NCI-H82 treated with DMSO at 0.1 percent for 48 hours (cell line): ENCODE measurements around the gene SPATS1.
"Not testable (repeated sequence)": the region's sequence is repeated elsewhere in the genome, so short reads cannot be mapped to it uniquely, and the experiment has no call there.

ENCODE experiments used
- DNase-seq: peaks from one replicate; lab custom pipeline; 2025; ENCODE audit not compliant: unreplicated experiment; lab: John Stamatoyannopoulos, UW

The SPATS1 gene

GRCh38 chr6:44341095-44341890 lies 1.2 kb upstream of the SPATS1 start:
- DNase-seq = no peak

DNA sequence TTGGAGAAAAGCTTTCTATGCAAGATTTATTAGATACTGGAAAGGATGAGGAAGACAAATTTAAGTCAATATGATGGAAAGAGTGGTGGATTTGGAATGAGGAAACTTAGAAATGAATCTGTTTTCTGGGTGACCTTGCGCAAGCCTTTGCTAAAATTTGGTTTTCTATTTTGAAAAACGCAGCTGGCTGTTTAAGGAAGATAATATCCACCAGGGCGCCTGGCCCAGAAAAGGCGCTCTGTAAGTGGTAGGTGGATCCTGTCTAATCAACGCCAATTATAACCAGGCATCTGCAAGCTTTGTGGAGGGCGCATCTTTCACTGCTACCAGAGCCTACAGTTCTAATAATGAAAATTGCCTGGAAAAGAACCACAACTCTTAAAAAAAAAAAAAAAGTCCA lies 398 bp upstream of the SPATS1 start:
- DNase-seq = no peak

GRCh38 chr6:44346818-44347217 lies 4.4 kb downstream of the SPATS1 start:
- DNase-seq = not testable (repeated sequence)

- no peak for DNase-seq
Observed at GRCh38 chr6:44349904-44350649, 7.6 kb downstream of the SPATS1 start.

GRCh38 chr6:44350650-44350994 lies 8.2 kb downstream of the SPATS1 start:
- DNase-seq = not testable (repeated sequence)

DNA sequence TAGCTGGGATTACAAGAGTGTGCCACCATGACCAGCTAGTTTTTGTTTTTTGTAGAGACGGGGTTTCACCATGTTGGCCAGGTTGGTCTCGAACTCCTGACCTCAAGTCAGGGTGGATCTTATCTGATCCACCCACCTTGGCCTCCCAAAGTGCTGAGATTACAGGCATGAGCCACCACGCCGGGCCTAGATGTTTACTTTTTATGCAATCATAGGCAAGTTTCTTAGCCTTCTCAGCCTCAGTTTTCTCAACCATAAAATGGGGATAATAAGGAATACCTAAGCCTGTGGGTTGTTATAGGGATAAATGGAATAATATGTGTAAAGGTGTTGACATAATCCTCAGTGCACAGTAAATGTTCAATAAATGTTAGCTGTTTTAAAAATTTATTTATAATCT lies 9.8 kb downstream of the SPATS1 start:
- no peak for DNase-seq

GRCh38 chr6:44353336-44353735 lies 10.9 kb downstream of the SPATS1 start:
- DNase-seq = no peak

DNA sequence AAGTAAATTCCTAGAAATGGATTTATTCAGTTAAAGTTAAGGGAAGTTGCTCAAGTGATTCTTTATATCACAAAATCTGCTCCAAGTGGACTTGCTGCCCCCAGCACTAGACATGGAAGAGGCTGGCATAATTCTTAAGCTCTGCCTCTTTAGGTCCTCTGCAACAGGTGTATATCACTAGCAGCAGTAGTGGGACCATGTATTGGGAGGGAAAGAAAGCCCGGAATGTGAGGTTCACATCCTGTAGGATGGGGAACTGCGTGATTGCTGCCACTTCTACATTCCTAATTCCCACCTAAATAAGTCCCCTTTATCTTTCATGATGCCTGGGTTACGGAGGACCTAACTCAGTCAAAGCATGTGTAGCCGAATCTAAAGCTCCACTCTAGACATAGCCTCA lies 13.2 kb downstream of the SPATS1 start:
- DNase-seq = no peak

GRCh38 chr6:44356487-44356886 lies 14.0 kb downstream of the SPATS1 start:
- DNase-seq = no peak

DNA sequence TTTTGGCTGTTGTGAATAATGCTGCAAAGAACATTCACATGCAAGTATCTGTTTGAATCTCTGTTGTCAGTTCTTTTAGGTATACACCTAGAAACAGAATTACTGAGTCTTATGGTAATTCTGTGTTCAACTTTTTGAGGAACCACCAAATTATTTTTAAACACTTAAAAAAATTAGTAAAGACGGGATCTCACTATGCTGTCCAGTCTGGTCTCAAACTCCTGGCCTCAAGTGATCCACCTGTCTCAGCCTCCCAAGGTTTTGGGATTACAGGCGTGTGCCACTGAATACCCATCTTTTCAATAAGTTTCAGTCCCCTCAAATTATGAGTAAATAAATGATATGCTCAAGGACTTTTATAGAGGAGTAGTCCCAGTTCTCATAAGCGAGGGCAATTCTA lies 17.5 kb downstream of the SPATS1 start:
- no peak for DNase-seq

DNA sequence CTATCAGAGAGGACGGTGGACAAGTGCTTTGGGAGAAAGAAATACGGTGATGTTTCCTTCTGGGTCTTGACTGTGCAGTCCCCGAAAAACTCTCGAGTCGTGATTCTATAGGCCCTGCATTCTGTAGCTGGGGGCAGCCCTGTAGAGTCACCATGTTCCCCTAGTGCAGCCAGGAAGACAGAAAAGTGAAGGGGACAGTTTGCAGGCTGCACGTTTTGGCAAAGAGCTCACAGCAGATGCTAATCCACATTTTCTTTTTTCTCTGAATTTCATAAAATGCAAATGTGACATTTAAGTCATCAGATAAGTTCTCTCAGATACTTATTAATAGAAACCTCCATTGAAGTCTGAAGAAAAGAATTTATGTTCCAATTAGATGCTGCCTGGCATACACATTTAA lies 19.5 kb downstream of the SPATS1 start:
- no peak for DNase-seq

DNA sequence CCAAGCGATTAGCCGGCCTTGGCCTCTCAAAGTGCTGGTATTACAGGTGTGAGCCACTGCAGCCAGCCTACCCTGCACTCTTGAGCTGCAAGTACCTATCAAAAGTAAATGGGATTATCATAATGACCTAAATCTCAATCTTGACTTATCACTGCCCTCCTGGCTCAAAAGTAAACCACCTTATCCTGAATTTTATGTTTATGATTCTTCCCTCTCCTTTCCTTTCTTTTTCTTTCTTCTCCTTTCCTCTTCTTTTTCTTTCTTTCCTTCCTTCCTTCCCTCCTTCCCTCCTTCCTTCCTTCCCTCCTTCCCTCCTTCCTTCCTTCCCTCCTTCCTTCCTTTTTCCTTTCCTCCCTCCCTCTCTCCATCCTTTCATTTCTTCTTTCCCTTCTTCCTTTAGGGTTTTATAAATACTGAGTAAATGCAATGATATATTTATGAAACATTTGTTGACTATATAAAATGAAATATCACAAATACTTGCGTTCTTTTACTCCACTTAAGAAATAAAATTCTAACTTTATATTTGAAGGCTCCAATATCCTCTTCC lies 21.0 kb downstream of the SPATS1 start:
- DNase-seq = peak; percentile 22

DNA sequence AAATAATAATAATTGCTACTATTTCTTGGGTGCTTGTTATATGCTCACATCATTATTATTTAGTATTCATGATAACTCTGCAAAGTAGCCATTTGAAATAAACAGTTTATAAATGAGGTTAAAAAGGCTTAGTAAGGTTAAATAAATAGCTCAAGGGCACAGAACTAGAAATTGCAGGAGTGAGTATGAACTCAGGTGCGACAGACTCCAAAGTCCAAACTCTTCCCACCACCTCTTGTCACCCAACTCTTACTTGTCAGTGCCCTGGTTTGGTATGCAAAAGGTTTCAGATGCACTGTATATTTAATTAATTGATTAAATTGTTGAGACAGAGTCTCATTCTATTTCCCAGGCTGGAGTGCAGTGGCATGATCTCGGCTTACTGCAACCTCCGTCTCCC lies 24.3 kb downstream of the SPATS1 start:
- DNase-seq = no peak

- DNase-seq = no peak
Observed at GRCh38 chr6:44367681-44368080, 25.2 kb downstream of the SPATS1 start.

- no peak for DNase-seq
Observed at GRCh38 chr6:44373051-44373450, 30.6 kb downstream of the SPATS1 start.

DNA sequence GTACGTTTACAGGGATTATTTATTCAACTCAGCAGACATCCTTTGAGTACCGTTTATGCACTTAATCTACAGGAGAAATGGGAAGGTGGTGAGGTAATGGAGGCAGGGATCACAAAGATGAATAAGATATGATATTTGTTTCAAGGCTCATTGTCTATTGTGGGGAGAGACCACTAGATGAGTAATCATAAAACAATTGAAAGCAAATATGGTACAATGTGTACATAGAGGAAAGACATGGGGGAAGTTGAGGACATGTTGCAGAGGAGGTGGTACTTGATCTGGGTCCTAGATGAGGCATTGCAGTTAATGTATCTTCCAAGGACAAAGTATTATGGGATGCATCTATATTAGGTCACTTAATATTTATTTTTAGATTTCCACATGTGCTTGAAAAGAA lies 31.3 kb downstream of the SPATS1 start:
- DNase-seq = no peak

- no peak for DNase-seq
Observed at GRCh38 chr6:44375071-44375470, 32.6 kb downstream of the SPATS1 start.

GRCh38 chr6:44377484-44377883 lies 35.0 kb downstream of the SPATS1 start:
- no peak for DNase-seq

DNA sequence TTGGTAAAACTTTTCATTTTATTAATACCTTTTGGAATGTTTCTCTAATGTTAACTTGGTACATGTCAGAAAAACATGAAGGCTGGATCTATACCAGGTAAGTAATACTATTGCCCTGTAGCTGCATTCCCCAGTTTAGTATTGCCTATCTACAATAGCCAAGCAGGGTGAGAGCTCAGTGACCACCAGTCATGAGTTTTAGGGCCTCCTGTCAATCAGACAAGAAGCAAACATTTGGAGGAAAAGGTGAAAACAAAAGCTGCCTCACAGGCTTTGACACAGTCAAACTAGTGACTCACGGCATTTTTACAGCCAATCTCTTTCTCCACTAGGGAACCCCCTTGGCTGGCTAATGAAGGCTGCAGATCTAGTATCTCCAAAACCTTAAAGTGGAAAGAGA lies 35.5 kb downstream of the SPATS1 start:
- no peak for DNase-seq

GRCh38 chr6:44381739-44382138 lies 39.3 kb downstream of the SPATS1 start:
- no peak for DNase-seq

GRCh38 chr6:44386364-44386928 lies 44.0 kb downstream of the SPATS1 start:
- no peak for DNase-seq

DNA sequence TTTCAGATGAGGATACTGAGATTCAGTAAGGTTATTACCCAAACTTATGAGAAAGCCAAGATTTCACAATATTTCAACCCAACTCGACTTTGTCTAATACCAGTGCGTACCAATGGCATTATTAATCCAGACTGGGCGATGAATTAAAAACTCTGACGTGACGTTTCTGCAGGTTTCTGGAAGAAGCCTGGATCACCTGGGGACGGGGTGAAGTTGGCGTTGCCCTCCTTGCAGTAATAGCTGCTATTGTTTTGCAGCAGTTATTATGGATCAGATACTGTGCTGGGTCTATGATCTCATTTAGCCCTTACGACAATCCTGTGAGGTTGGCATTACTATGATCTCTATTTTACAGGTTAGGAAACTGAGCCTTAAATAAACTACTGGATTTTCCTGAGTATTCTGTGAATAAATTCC lies 44.5 kb downstream of the SPATS1 start:
- no peak for DNase-seq
